ENCODE measurements around the gene TTC27.

The TTC27 gene

GRCh38 chr2:32671885-32672533 is 44.2 kb downstream of the TTC27 start:
- no peaks in the 10 kb centered on the region for H3K79me2 ChIP-seq (ENCODE audit: insufficient read depth, low read length)
- H3K4me2 ChIP-seq (ENCODE audit: insufficient read depth, low read length): no peak overlapping the region
- H2AFZ ChIP-seq (ENCODE audit: low read depth, low read length): no peak overlapping the region
- H3K9ac ChIP-seq (ENCODE audit: low read depth, low read length): no peak overlapping the region
- H3K27ac ChIP-seq (ENCODE audit: low read length): no peak overlapping the region
- H3K36me3 ChIP-seq (ENCODE audit: insufficient read depth, low read length): peaks cover 41% of the 10 kb centered on the region; the same call in 1 of the 2 replicates
- TF ChIP-seq CTCF (IDR thresholded peaks at IDR 0.05; ENCODE audit: borderline replicate concordance, extremely low read depth, low read length, poor library complexity, severe bottlenecking): no peak
- TF ChIP-seq EZH2 (IDR thresholded peaks at IDR 0.05; ENCODE audit: borderline replicate concordance, low read depth, low read length, severe bottlenecking): no peak
- DNase-seq (no peak), ATAC-seq (ENCODE audit: insufficient read depth, low read depth) (no peak)
- no peak overlapping the region for H3K4me3 ChIP-seq (ENCODE audit: low read depth in 1 of 2, low read length in 2 of 2)
- H3K27me3 ChIP-seq (ENCODE audit: insufficient read depth, low read length, poor library complexity): no peaks in the 10 kb centered on the region
- no peaks in the 10 kb centered on the region for H3K4me1 ChIP-seq (ENCODE audit: insufficient read depth, low read length)
- no peaks in the 10 kb centered on the region for H3K9me3 ChIP-seq (ENCODE audit: insufficient read depth, low read length, severe bottlenecking)
- H4K20me1 ChIP-seq (ENCODE audit: insufficient read depth, low read length): no peaks in the 10 kb centered on the region

- Histone ChIP-seq H3K9me3 (ENCODE audit: insufficient read depth, low read length, severe bottlenecking) (no peaks in the 10 kb centered on the region), H3K4me3 (ENCODE audit: low read depth in 1 of 2, low read length in 2 of 2) (no peak overlapping the region), H3K27ac (ENCODE audit: low read length) (no peak overlapping the region), H3K9ac (ENCODE audit: low read depth, low read length) (no peak overlapping the region), H4K20me1 (ENCODE audit: insufficient read depth, low read length) (no peaks in the 10 kb centered on the region), H2AFZ (ENCODE audit: low read depth, low read length) (no peak overlapping the region), H3K4me2 (ENCODE audit: insufficient read depth, low read length) (no peak overlapping the region), H3K4me1 (ENCODE audit: insufficient read depth, low read length) (no peaks in the 10 kb centered on the region), H3K27me3 (ENCODE audit: insufficient read depth, low read length, poor library complexity) (no peaks in the 10 kb centered on the region), H3K36me3 (ENCODE audit: insufficient read depth, low read length) (peaks cover 38% of the 10 kb centered on the region), H3K79me2 (ENCODE audit: insufficient read depth, low read length) (no peaks in the 10 kb centered on the region)
- ATAC-seq (ENCODE audit: insufficient read depth, low read depth): no peak
- no peak for DNase-seq
- no peak for TF ChIP-seq CTCF (IDR thresholded peaks at IDR 0.05; ENCODE audit: borderline replicate concordance, extremely low read depth, low read length, poor library complexity, severe bottlenecking)
- TF ChIP-seq EZH2 (IDR thresholded peaks at IDR 0.05; ENCODE audit: borderline replicate concordance, low read depth, low read length, severe bottlenecking): no peak
These were observed 51.0 kb downstream of the TTC27 start for GRCh38 chr2:32678825-32679224.

GRCh38 chr2:32680942-32681341 is 53.1 kb downstream of the TTC27 start:
- no peak overlapping the region for H3K4me3 ChIP-seq (ENCODE audit: low read depth in 1 of 2, low read length in 2 of 2)
- H3K4me1 ChIP-seq (ENCODE audit: insufficient read depth, low read length): no peaks in the 10 kb centered on the region
- no peak overlapping the region for H3K9ac ChIP-seq (ENCODE audit: low read depth, low read length)
- DNase-seq (no peak), ATAC-seq (ENCODE audit: insufficient read depth, low read depth) (no peak)
- peaks cover 27% of the 10 kb centered on the region for H3K36me3 ChIP-seq (ENCODE audit: insufficient read depth, low read length)
- no peak overlapping the region for H2AFZ ChIP-seq (ENCODE audit: low read depth, low read length)
- no peak overlapping the region for H3K4me2 ChIP-seq (ENCODE audit: insufficient read depth, low read length)
- no peaks in the 10 kb centered on the region for H4K20me1 ChIP-seq (ENCODE audit: insufficient read depth, low read length)
- TF ChIP-seq CTCF (IDR thresholded peaks at IDR 0.05; ENCODE audit: borderline replicate concordance, extremely low read depth, low read length, poor library complexity, severe bottlenecking) (no peak), EZH2 (IDR thresholded peaks at IDR 0.05; ENCODE audit: borderline replicate concordance, low read depth, low read length, severe bottlenecking) (no peak)
- H3K9me3 ChIP-seq (ENCODE audit: insufficient read depth, low read length, severe bottlenecking): no peaks in the 10 kb centered on the region
- H3K79me2 ChIP-seq (ENCODE audit: insufficient read depth, low read length): no peaks in the 10 kb centered on the region
- no peak overlapping the region for H3K27ac ChIP-seq (ENCODE audit: low read length)
- no peaks in the 10 kb centered on the region for H3K27me3 ChIP-seq (ENCODE audit: insufficient read depth, low read length, poor library complexity)

Measured in DND-41 (cell line).